Activated CD4-positive, alpha-beta T cell treated with anti-CD3 and anti-CD28 coated beads for 1 hour (primary cell): Measurements from ENCODE around the gene SLC18A3.

Experiments
- DNase-seq: peaks from one replicate; pipeline ENCODE4 v3.0.0-alpha.2; 2020

The SLC18A3 gene

GRCh38 chr10:49610114-49610457 lies at the start of gene SLC18A3:
SLC18A3 (plus strand) TSS chr10:49610310; CDS start chr10:49610741, 431 bp downstream.
- DNase-seq, result no peak

GRCh38 chr10:49560526-49560925 lies 49.6 kb upstream of the SLC18A3 start:
- DNase-seq, result no peak

- DNase-seq, result no peak
Observed at GRCh38 chr10:49562893-49563292, 47.2 kb upstream of the SLC18A3 start.

GRCh38 chr10:49564461-49565009 lies 45.6 kb upstream of the SLC18A3 start:
- no peak for DNase-seq

- no peak for DNase-seq
Observed at GRCh38 chr10:49567810-49568209, 42.3 kb upstream of the SLC18A3 start.

- no peak for DNase-seq
Observed at GRCh38 chr10:49568235-49568634, 41.9 kb upstream of the SLC18A3 start.

GRCh38 chr10:49569031-49569631 lies 41.0 kb upstream of the SLC18A3 start:
- no peak for DNase-seq

- no peak for DNase-seq
Observed at GRCh38 chr10:49571388-49571787, 38.7 kb upstream of the SLC18A3 start.

- DNase-seq, result no peak
Observed at GRCh38 chr10:49572594-49573114, 37.5 kb upstream of the SLC18A3 start.

GRCh38 chr10:49575489-49576072 lies 34.5 kb upstream of the SLC18A3 start:
- DNase-seq, result no peak

GRCh38 chr10:49577182-49577925 lies 32.8 kb upstream of the SLC18A3 start:
- DNase-seq, result no peak

- DNase-seq, result no peak
Observed at GRCh38 chr10:49578392-49578791, 31.7 kb upstream of the SLC18A3 start.

GRCh38 chr10:49579621-49580020 lies 30.5 kb upstream of the SLC18A3 start:
- no peak for DNase-seq

- DNase-seq, result no peak
Observed at GRCh38 chr10:49585387-49585786, 24.7 kb upstream of the SLC18A3 start.

GRCh38 chr10:49587981-49588380 lies 22.1 kb upstream of the SLC18A3 start:
- DNase-seq, result no peak

- peak; percentile 19 for DNase-seq
Observed at GRCh38 chr10:49592726-49593563, 17.2 kb upstream of the SLC18A3 start.

- DNase-seq, result no peak
Observed at GRCh38 chr10:49593564-49593875, 16.6 kb upstream of the SLC18A3 start.

GRCh38 chr10:49593998-49594397 lies 16.1 kb upstream of the SLC18A3 start:
- DNase-seq, result no peak

- DNase-seq, result no peak
Observed at GRCh38 chr10:49594594-49594993, 15.5 kb upstream of the SLC18A3 start.

GRCh38 chr10:49595003-49595712 lies 15.0 kb upstream of the SLC18A3 start:
- no peak for DNase-seq

GRCh38 chr10:49595713-49596492 lies 14.2 kb upstream of the SLC18A3 start:
- no peak for DNase-seq

- DNase-seq, result no peak
Observed at GRCh38 chr10:49596493-49596809, 13.7 kb upstream of the SLC18A3 start.
